Middle frontal gyrus (tissue), 1 donor: ENCODE data around the gene CYP1A2.
"Not testable (repeated sequence)": the region's sequence is repeated elsewhere in the genome, so short reads cannot be mapped to it uniquely, and the experiment has no call there.

ENCODE experiments used
- DNase-seq: peaks from one replicate; pipeline ENCODE4 v3.0.0-alpha.2; 2015; ENCODE audit warnings: low spot score; ENCODE audit errors: extremely low spot score

The CYP1A2 gene

DNA sequence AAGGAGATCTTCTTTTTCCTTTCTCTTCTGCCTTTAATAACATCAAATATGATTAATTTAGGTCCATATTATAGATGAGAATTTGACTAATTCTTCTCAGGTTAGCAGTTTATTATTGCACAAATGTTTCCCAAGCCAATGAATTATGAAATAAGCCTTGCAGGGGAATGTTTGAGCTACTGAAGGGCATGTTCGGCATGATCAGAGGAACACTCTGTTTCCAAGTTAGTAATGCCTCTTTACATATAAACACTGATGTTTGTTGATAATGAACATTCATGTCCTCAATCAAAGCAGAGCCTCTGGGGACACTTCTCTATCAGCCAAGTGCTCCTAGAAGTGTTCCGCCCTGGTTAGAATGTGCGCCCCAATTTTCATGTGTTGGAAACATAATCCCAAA, 13.3 kb upstream of the CYP1A2 start:
- DNase-seq: no peak

GRCh38 chr15:74738239-74738638, 10.4 kb upstream of the CYP1A2 start:
- not testable (repeated sequence) for DNase-seq

- no peak for DNase-seq
These were observed 6.2 kb upstream of the CYP1A2 start for GRCh38 chr15:74742422-74742821.

- DNase-seq: no peak
These were observed 2.3 kb upstream of the CYP1A2 start for GRCh38 chr15:74746389-74746788.

DNA sequence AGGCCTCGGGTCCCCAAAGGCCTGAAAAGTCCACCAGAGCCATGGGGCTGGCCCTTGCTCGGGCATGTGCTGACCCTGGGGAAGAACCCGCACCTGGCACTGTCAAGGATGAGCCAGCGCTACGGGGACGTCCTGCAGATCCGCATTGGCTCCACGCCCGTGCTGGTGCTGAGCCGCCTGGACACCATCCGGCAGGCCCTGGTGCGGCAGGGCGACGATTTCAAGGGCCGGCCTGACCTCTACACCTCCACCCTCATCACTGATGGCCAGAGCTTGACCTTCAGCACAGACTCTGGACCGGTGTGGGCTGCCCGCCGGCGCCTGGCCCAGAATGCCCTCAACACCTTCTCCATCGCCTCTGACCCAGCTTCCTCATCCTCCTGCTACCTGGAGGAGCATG, 1.2 kb downstream of the CYP1A2 start:
- DNase-seq: no peak

GRCh38 chr15:74750751-74751150, 2.1 kb downstream of the CYP1A2 start:
- no peak for DNase-seq

GRCh38 chr15:74752011-74752410, 3.4 kb downstream of the CYP1A2 start:
- no peak for DNase-seq

DNA sequence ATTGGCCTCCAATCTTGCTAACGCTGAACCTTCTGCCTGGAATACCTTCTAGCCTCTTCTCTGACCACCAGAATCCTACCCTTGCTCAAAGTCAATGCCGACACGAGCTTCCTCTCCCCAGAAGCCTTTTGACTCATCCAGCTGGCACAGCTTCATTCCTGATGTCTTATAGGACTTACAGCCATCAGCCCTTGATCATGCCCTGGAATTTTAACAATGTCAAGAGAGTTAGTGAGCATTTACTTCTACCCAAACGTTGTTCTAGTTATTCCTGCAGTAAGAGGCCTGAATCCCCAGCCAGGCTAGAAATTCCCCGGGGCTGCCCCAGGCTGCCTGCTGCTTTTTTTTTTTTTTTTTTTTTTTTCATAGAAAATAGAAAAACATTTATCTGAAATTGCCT, 3.9 kb downstream of the CYP1A2 start:
- DNase-seq: no peak

DNA sequence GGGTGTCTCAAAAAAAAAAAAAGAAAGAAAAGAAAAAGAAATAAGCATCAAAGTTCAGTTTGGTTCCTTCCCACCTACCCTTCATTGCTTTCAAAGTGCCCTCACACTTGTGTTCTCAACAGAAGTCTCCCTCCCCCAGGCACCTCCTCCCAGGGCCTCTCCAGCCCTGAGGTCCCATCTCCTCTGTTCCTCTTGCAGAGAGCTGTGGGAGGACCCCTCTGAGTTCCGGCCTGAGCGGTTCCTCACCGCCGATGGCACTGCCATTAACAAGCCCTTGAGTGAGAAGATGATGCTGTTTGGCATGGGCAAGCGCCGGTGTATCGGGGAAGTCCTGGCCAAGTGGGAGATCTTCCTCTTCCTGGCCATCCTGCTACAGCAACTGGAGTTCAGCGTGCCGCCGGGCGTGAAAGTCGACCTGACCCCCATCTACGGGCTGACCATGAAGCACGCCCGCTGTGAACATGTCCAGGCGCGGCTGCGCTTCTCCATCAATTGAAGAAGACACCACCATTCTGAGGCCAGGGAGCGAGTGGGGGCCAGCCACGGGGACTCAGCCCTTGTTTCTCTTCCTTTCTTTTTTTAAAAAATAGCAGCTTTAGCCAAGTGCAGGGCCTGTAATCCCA, 6.1 kb downstream of the CYP1A2 start:
- no peak for DNase-seq

DNA sequence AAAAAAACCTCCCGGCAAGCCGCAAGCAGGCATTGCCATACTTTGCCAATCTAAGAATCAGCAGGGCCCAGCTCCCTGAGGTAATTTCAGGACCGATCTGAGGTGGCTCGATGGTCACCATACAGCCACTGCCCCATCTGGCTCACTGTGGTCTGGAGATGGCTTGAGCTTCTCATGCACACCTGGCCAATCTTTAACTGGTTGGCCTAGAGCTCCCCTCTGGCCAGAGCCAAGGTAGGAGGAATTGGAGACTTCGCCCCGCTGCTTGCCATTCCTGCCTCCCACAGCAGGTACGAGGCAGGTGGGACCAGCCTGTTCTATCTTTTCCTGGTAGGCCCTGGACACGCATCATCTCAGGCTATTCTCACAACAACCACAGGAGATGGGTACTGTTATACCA, 10.1 kb downstream of the CYP1A2 start:
- no peak for DNase-seq

- DNase-seq: no peak
These were observed 14.1 kb downstream of the CYP1A2 start for GRCh38 chr15:74762791-74763150.

- DNase-seq: no peak
These were observed 14.8 kb downstream of the CYP1A2 start for GRCh38 chr15:74763416-74763815.

DNA sequence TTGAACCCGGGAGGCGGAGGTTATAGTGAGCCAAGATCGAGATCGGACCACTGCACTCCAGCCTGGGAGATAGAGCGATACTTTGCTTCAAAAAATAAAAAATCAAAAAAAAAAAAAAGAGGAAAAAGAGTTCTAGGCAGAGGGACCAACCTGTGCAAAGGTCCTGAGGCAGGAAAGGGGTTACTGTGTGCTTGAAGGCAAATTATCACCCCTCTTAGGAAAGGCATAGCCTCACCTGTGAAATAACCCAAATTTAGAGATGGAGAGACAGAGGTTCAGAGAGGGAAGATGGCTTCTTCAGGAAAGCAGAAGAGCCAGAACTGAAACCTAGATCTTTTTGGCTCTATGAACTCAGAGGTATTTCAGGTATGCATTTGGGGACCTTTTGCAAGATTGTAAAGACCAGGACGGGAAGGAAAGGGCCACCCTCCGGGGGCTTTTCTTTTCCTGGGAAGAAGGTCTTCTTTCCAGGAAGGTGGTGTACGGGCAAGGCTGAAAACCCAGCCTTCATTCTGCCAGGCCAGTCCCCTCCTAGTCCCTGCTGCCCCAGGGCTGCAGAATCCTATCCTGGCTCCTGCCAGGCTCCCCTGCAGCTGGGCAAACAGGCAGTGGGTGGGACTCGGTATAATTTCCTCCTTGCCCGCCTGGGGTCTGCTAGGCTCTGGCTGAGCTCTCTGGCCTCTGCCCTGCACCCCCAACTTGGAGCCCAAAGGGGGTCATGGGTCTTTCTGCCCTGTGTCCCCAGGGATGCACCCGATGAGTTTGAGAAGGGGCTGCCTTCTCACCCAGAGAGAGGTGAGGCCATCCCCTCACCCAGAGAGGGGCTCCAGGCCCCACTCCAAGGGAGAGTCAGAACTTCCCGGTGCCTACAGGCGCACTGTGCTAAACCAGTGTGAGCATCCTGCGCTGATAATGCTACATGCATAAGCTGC, 18.8 kb downstream of the CYP1A2 start:
- DNase-seq: no peak

DNA sequence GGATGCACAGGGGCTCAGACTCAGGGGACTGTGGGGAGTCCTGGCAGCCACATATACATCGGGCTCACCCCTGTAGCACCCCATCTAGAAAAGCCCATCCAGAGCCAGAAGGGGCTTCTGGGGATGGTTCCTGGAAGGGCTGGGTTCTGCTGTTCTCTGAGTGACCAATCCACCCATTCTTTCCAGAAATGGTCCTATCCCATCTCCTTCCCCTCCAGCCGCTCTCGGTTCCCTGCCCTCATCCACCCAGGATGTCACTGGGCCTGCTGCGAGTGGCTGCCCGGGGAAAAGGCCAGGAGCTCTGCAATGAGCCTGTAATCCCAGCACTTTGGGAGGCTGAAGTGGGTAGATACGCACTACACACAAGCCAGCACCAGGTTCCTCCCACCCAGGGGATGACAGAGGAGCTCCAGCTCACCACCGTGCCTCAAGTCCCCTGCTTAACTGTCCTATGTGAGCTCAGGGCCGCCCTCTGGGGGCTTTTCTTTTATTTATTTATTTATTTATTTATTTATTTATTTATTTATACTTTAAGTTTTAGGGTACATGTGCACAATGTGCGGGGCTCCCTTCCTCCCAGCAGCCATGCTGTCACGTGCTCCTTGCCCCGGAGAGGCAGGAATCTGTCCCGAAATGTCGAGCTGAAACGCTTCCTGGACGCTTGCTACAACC, 19.6 kb downstream of the CYP1A2 start:
- DNase-seq: no peak

GRCh38 chr15:74768771-74769342, 20.2 kb downstream of the CYP1A2 start:
- DNase-seq: no peak

GRCh38 chr15:74769463-74770025, 20.9 kb downstream of the CYP1A2 start:
- no peak for DNase-seq

- DNase-seq: no peak
These were observed 21.7 kb downstream of the CYP1A2 start for GRCh38 chr15:74770211-74770903.

GRCh38 chr15:74773329-74773728, 24.7 kb downstream of the CYP1A2 start:
- DNase-seq: no peak

DNA sequence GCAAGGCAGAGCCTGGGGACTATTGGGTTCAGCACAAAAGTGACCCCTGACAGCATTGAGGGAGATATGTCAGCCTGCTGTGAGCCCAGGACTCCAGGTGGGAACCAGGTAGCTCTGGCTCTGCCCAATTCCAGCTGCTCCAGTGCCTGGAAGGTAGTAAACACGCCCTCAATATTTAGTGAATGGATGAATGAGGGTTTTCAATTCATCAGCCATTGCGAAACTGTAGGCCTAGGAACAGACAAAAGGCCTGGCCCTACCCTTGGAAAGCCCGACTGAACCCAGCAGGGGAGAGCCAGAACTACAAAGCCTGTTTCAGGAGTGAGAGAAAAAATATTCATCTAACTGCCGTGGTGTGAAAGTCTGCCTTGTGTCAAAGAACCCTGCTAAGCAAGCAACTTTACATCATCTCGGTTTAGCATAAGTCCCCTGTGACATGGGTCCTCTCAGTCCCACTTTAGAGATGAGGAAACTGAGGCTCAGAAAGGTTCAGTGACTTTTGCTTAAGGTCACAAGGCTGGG, 25.1 kb downstream of the CYP1A2 start:
- no peak for DNase-seq

DNA sequence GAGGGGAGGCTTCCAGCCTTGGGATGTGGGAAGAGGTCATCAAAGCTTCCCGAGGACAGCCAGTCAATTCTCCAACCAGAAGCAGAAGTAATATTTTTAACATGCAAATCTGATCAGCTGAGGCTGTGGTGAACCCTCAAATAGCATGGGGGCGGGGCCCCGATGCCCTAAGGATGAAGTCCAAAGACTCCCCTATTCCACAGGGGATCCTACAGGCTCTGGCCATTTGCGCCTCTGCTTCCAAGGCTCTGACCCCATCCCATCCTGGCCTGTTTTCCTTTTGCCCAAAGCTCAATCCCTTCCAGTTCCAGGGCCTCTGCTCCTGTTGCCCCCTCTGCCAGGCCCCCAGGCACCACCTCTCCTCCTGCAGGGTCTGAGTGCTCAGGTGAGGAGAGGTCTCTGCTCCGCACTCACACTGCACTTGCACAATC, 26.5 kb downstream of the CYP1A2 start:
- no peak for DNase-seq

- DNase-seq: no peak
These were observed 27.2 kb downstream of the CYP1A2 start for GRCh38 chr15:74775894-74776293.
